GM18502 (cell line): ENCODE data around the gene PTPN22.
"Not testable (repeated sequence)": the region's sequence is repeated elsewhere in the genome, so short reads cannot be mapped to it uniquely, and the experiment has no call there.

Experiments
- ATAC-seq: cut with Tn5 transposase; IDR thresholded peaks from one replicate; pipeline ENCODE4 v1.9.1; 2021; ENCODE audit warnings: mild to moderate bottlenecking; ENCODE audit not compliant: unreplicated experiment, poor library complexity

Gene PTPN22

DNA sequence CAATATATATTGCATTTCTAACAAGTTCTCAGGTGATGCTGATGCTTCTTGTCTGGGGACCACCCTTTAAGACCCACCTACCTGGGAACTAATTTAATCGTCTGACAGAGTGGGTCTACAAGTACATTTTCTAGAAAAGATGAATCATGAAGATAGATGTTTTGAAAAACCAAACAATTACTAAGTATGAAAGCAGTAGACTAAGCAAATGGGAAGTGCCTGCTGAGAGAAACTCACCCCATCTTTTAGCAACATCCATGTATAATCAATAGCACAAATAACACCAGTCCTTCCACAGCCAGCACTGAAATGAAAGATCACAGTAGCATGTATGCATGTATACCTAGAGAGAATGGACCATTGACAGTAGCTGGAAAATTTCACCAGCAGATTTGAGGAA, 17.3 kb downstream of the PTPN22 start:
- no peak for ATAC-seq

- ATAC-seq = not testable (repeated sequence)
These were observed 18.8 kb downstream of the PTPN22 start for GRCh38 chr1:113852694-113853093.

- ATAC-seq = no peak
These were observed 21.2 kb downstream of the PTPN22 start for GRCh38 chr1:113850127-113850796.

DNA sequence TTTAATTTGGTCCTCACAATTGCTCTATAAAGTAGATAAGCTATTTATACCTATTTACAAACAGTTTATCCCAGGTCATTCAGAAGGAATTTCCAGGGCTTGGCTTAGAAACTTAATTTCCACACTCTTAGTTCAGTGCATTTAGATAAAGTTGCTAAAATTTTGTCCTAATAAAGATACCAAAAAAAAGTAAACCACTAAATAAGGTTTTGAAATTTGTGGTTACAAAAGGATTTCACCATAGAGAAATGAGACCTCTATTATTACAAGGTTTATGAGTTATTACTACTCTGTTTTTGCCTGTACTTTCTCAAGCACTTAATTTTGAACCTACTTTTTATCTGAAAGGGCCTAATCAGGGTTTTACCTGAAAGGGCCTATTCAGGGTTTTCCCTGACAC, 22.4 kb downstream of the PTPN22 start:
- no peak for ATAC-seq

GRCh38 chr1:113846391-113847035, 25.0 kb downstream of the PTPN22 start:
- ATAC-seq = no peak

GRCh38 chr1:113836534-113836933, 35.0 kb downstream of the PTPN22 start:
- ATAC-seq = no peak

- ATAC-seq = no peak
These were observed 35.7 kb downstream of the PTPN22 start for GRCh38 chr1:113835686-113836290.

DNA sequence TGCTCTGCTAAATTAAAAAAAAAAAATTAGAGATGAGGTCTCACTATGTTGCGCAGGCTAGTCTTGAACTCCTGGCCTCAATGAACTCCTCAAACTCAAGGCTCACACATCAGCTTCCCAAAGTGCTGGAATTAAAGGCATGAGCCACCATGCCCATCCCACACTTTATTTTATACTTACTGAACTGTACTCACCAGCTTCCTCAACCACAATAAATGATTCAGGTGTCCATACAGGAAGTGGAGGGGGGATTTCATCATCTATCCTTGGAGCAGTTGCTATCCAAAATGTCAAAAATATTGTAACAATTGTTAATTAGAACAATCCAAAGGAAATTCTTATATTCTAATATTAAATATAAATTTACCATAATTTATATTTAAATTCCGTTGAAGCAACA, 36.8 kb downstream of the PTPN22 start:
- ATAC-seq = no peak

- no peak for ATAC-seq
These were observed 41.5 kb downstream of the PTPN22 start for GRCh38 chr1:113830039-113830438.

DNA sequence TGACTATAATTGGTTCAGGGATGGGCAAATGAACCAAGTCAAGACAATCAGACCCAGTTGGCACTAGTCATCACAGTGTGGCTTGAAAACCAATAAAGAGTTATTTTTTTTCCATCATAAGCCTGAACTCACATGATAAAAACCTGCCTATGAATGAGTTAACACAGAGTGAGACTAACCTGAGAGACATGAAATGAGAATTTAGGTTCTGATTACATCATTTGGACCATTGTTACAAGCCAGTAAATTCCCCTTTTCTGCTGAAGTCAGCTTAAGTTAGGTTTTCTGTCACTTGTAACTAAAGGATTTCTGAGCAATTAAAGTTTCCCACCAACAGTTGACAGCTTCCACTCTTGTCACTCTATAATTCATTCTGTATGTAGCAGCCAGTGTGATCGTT, 49.6 kb downstream of the PTPN22 start:
- ATAC-seq = no peak

GRCh38 chr1:113818578-113818977, 52.9 kb downstream of the PTPN22 start:
- no peak for ATAC-seq

DNA sequence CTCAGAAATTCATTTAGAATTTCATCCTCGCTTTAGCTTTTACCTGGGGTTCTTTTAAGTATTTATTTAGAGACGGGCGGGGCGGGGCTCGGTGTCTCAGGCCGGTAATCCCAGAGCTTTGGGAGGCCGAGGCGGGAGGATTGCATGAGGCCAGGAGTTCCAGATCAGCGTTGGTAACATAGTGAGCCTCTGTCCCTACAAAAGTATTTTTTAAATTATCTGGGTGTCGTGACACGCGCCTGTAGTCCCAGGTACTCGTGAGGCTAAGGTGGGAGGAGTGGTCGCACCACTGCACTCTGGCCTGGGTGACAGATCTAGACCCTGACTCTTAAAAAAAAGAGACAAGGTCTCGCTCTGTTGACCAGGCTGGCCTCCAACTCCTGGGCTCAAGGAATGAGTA, 58.3 kb downstream of the PTPN22 start:
- no peak for ATAC-seq

- no peak for ATAC-seq
These were observed 58.8 kb downstream of the PTPN22 start for GRCh38 chr1:113812661-113813135.

- ATAC-seq = peak; percentile 94
These were observed 59.4 kb downstream of the PTPN22 start, which contains the start of gene RSBN1 for GRCh38 chr1:113811888-113812660. Gene RSBN1 (minus strand): TSS chr1:113812476. CDS start chr1:113812412, 64 bp downstream.

DNA sequence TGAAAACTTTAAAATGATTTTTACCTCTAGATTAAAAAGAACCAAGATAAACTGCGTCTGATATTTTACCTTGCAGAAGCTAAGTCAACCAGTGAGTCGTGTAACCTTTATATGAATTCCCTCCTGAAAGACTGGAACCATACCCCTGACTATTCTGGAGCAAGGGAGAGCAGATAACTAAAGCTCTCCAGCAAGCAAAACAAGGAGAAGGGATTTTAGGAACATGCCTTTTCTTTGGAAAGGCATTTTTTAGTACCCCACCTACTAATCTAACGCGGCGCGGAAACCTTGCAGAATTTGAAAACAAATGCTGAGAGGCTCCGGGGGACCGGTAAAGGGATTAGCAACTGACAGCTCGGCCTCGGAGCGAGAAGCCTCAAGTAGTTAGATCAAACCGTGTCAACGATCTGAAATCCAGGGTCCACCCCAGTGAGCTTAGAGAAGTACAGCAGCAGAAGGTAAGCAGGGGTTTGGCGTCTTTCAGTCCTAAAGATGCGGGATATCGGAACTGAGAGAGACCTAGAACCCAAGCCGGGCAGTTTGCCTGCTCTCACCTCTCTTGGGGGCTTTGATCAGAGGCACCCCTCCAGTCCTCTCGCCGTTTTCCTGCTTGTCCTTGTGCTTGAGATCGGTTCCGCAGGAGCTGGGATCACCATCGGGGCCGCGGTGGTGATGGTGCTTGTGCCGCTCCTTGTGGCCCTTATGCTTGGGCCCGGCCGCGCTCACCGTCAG, 60.2 kb downstream of the PTPN22 start:
- ATAC-seq = peak; percentile 30

- ATAC-seq = no peak
These were observed 61.6 kb downstream of the PTPN22 start for GRCh38 chr1:113809670-113810602.

GRCh38 chr1:113808450-113809195, 62.9 kb downstream of the PTPN22 start:
- no peak for ATAC-seq

- no peak for ATAC-seq
These were observed 65.9 kb downstream of the PTPN22 start for GRCh38 chr1:113805639-113806038.

GRCh38 chr1:113805256-113805531, 66.3 kb downstream of the PTPN22 start:
- no peak for ATAC-seq
